Tibial artery (tissue), 4 donors: ENCODE results near the gene ZNHIT2.

ENCODE experiments used
- DNase-seq, 2 donors: peaks; one replicate each; pipeline ENCODE4 v3.0.0-alpha.2; 2019
- H3K27ac ChIP-seq, 2 donors: fragments of 200-600 bp; sonication (generic) in 1 of 2; 1 replicate in 1 of 2; 2 replicates in 1 of 2; pipeline ENCODE4 v1.5.1; 2018 to 2019; ENCODE audit warnings: mild to moderate bottlenecking in 1 of 2
- H3K27me3 ChIP-seq, 2 donors: fragments of 200-600 bp; sonication (generic) in 1 of 2; one replicate each; pipeline versions ENCODE4 v1.5.1 to v1.6.0; 2016 to 2019
- H3K36me3 ChIP-seq, 3 donors: fragments of 200-600 bp; sonication (generic) in 2 of 3; one replicate each; pipeline ENCODE4 v1.5.1; 2016 to 2019; ENCODE audit warnings: mild to moderate bottlenecking in 2 of 3
- H3K4me1 ChIP-seq, 4 donors: fragments of 200-600 bp; sonication (generic) in 2 of 4; 1 replicate in 3 of 4; 2 replicates in 1 of 4; pipeline ENCODE4 v1.5.1; 2016 to 2019
- H3K4me3 ChIP-seq, 2 donors: fragments of 200-600 bp; sonication (generic) in 1 of 2; 1 replicate in 1 of 2; 2 replicates in 1 of 2; pipeline ENCODE4 v1.5.1; 2018 to 2019; ENCODE audit warnings: mild to moderate bottlenecking in 2 of 2
- H3K9me3 ChIP-seq, 3 donors: fragments of 200-600 bp; sonication (generic) in 1 of 3; one replicate each; pipeline ENCODE4 v1.5.1; 2016 to 2019
- intact Hi-C: fragments of 100-400 bp; cut with DNase I; formaldehyde crosslinking; loops from one replicate; pipeline ENCODE4 v1.15.0; 2023; ENCODE audit warnings: low total_unique reads
- TF ChIP-seq, protein P1 (sequence below), 2 experiments: fragments of 200-600 bp in 1 of 2; fragments of 450-650 bp in 1 of 2; IDR thresholded peaks; one replicate each; pipeline ENCODE4 v1.5.1; 2017 to 2019; ENCODE audit warnings: antibody characterized with exemption in 2 of 2, mild to moderate bottlenecking in 1 of 2, moderate library complexity in 1 of 2

Gene ZNHIT2

GRCh38 chr11:65129649-65130441, 12.3 kb upstream of the ZNHIT2 start:
- TF ChIP-seq, protein P1, sequence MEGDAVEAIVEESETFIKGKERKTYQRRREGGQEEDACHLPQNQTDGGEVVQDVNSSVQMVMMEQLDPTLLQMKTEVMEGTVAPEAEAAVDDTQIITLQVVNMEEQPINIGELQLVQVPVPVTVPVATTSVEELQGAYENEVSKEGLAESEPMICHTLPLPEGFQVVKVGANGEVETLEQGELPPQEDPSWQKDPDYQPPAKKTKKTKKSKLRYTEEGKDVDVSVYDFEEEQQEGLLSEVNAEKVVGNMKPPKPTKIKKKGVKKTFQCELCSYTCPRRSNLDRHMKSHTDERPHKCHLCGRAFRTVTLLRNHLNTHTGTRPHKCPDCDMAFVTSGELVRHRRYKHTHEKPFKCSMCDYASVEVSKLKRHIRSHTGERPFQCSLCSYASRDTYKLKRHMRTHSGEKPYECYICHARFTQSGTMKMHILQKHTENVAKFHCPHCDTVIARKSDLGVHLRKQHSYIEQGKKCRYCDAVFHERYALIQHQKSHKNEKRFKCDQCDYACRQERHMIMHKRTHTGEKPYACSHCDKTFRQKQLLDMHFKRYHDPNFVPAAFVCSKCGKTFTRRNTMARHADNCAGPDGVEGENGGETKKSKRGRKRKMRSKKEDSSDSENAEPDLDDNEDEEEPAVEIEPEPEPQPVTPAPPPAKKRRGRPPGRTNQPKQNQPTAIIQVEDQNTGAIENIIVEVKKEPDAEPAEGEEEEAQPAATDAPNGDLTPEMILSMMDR (IDR thresholded peaks at IDR 0.05) = no peak
- peaks cover 5 to 20% (median 18%) of the 10 kb centered on the region in 4 donors for H3K4me1 ChIP-seq
- H3K36me3 ChIP-seq = peaks cover 65 to 84% (median 81%) of the 10 kb centered on the region in 3 donors
- H3K27me3 ChIP-seq = no peaks in the 10 kb centered on the region
- no peaks in the 10 kb centered on the region for H3K9me3 ChIP-seq
- H3K27ac ChIP-seq = no peak overlapping the region
- no peak overlapping the region for H3K4me3 ChIP-seq
- intact Hi-C loops = no loop called here
- no peak for DNase-seq

- no peaks in the 10 kb centered on the region for H3K9me3 ChIP-seq
- no peaks in the 10 kb centered on the region for H3K27me3 ChIP-seq
- TF ChIP-seq, protein P1 (IDR thresholded peaks at IDR 0.05) = no peak
- H3K36me3 ChIP-seq = peaks cover 70 to 96% (median 82%) of the 10 kb centered on the region in 3 donors
- no peak overlapping the region for H3K4me3 ChIP-seq
- peak in 1 of 2 donors; percentile 31 for DNase-seq
- peaks cover 5 to 15% (median 13%) of the 10 kb centered on the region in 4 donors for H3K4me1 ChIP-seq
- intact Hi-C loops = no loop called here
- no peak overlapping the region for H3K27ac ChIP-seq
Measured at GRCh38 chr11:65128182-65129145, 11.0 kb upstream of the ZNHIT2 start.

- Histone ChIP-seq H3K4me1 (peaks cover 0 to 13% (median 13%) of the 10 kb centered on the region in 4 donors), H3K4me3 (no peak overlapping the region), H3K36me3 (peaks cover 70 to 89% (median 79%) of the 10 kb centered on the region in 3 donors), H3K9me3 (no peaks in the 10 kb centered on the region), H3K27me3 (no peaks in the 10 kb centered on the region), H3K27ac (no peak overlapping the region)
- DNase-seq = peak in 1 of 2 donors; percentile 44
- TF ChIP-seq, protein P1 (IDR thresholded peaks at IDR 0.05) = no peak
- intact Hi-C loops = no loop called here
Measured at GRCh38 chr11:65127473-65128181, 10.1 kb upstream of the ZNHIT2 start.

- intact Hi-C loops = no loop called here
Measured at GRCh38 chr11:65126624-65127274, 9.2 kb upstream of the ZNHIT2 start.

More at GRCh38 chr11:65126624-65127274, 9.2 kb upstream of the ZNHIT2 start:
- DNase-seq = peak in 1 of 2 donors; percentile 28
- H3K36me3 ChIP-seq = peaks cover 70 to 81% (median 70%) of the 10 kb centered on the region in 3 donors
- no peaks in the 10 kb centered on the region for H3K27me3 ChIP-seq
- H3K9me3 ChIP-seq = no peaks in the 10 kb centered on the region
- peaks cover 0 to 11% (median 7%) of the 10 kb centered on the region in 4 donors for H3K4me1 ChIP-seq
- no peak overlapping the region for H3K27ac ChIP-seq
- TF ChIP-seq, protein P1 (IDR thresholded peaks at IDR 0.05) = no peak
- no peak overlapping the region for H3K4me3 ChIP-seq
